VCaP (cell line): Measurements from ENCODE around the gene ADARB2.
"Not testable (repeated sequence)": the region's sequence is repeated elsewhere in the genome, so short reads cannot be mapped to it uniquely, and the experiment has no call there.

ENCODE experiments used
- H3K27ac ChIP-seq: fragments of 450-650 bp; 2 replicates; pipeline ENCODE4 v1.5.1; 2017
- CTCF ChIP-seq: fragments of 450-650 bp; conservative IDR thresholded peaks from 2 replicates; pipeline ENCODE4 v1.5.1; 2017; ENCODE audit warnings: mild to moderate bottlenecking, moderate library complexity

Gene ADARB2

GRCh38 chr10:1163204-1163660 is 574.1 kb downstream of the ADARB2 start:
- H3K27ac ChIP-seq, result no peak overlapping the region
- TF ChIP-seq CTCF, result no peak

GRCh38 chr10:1162481-1163203 is 574.7 kb downstream of the ADARB2 start:
- TF ChIP-seq CTCF, result no peak
- no peak overlapping the region for H3K27ac ChIP-seq

GRCh38 chr10:1161315-1161673 is 576.0 kb downstream of the ADARB2 start:
- not testable (repeated sequence) for H3K27ac ChIP-seq

GRCh38 chr10:1160561-1161314 is 576.6 kb downstream of the ADARB2 start:
- no peak overlapping the region for H3K27ac ChIP-seq
- no peak for TF ChIP-seq CTCF

GRCh38 chr10:1159131-1160061 is 577.9 kb downstream of the ADARB2 start:
- H3K27ac ChIP-seq, result no peak overlapping the region
- TF ChIP-seq CTCF, result no peak

GRCh38 chr10:1158536-1158935 is 578.8 kb downstream of the ADARB2 start:
- H3K27ac ChIP-seq, result not testable (repeated sequence)

- TF ChIP-seq CTCF, result no peak
- no peak overlapping the region for H3K27ac ChIP-seq
Measured at GRCh38 chr10:1158066-1158465, 579.3 kb downstream of the ADARB2 start.

- no peak for TF ChIP-seq CTCF
- H3K27ac ChIP-seq, result no peak overlapping the region
Measured at GRCh38 chr10:1157615-1157933, 579.8 kb downstream of the ADARB2 start.
